ENCODE data around the gene TMEM101.

The TMEM101 gene

GRCh38 chr17:44033861-44034408, 19.2 kb upstream of the TMEM101 start:
- peak overlapping the region; percentile 1; the same call in 1 of the 2 replicates for H3K4me2 ChIP-seq (ENCODE audit: low read length)
- no peaks in the 10 kb centered on the region for H3K9me2 ChIP-seq (replicated peaks; ENCODE audit: control insufficient read depth, low read length)
- H3F3A ChIP-seq (ENCODE audit: control insufficient read depth, insufficient read depth): peaks cover 6% of the 10 kb centered on the region; the same call in 1 of the 2 replicates
- peaks cover 67% of the 10 kb centered on the region for H3K36me3 ChIP-seq (ENCODE audit: control insufficient read depth, low read length)
- peaks cover 8% of the 10 kb centered on the region for H3K4me1 ChIP-seq (ENCODE audit: control insufficient read depth, low read length)
- peak overlapping the region; percentile 5; the same call in 1 of the 2 replicates for H3K27ac ChIP-seq (ENCODE audit: low read depth, low read length)
- no peaks in the 10 kb centered on the region for H3K9me3 ChIP-seq (ENCODE audit: control insufficient read depth, insufficient read depth, low read length)
- 0 out of 2 replicates have a peak, but pooled peaks cover 2% of the 10 kb centered on the region for H4K20me1 ChIP-seq (ENCODE audit: control insufficient read depth, insufficient read depth, low read depth, low read length)
- no peaks in the 10 kb centered on the region for H3K27me3 ChIP-seq (ENCODE audit: control insufficient read depth, low read length)
- no peak overlapping the region for H3K4me3 ChIP-seq (ENCODE audit: low read length)
- no peak for TF ChIP-seq EZH2phosphoT487 (IDR thresholded peaks at IDR 0.05; ENCODE audit: borderline replicate concordance, low read length)
- no peak for TF ChIP-seq CTCF (IDR thresholded peaks at IDR 0.05; ENCODE audit: low read depth, low read length, poor library complexity, severe bottlenecking)
- H3K79me2 ChIP-seq (ENCODE audit: control insufficient read depth, low read length): 0 out of 2 replicates have a peak, but pooled peaks cover 2% of the 10 kb centered on the region

GRCh38 chr17:44030482-44030881, 15.7 kb upstream of the TMEM101 start:
- TF ChIP-seq EZH2phosphoT487 (IDR thresholded peaks at IDR 0.05; ENCODE audit: borderline replicate concordance, low read length): no peak
- TF ChIP-seq CTCF (IDR thresholded peaks at IDR 0.05; ENCODE audit: low read depth, low read length, poor library complexity, severe bottlenecking): no peak
- Histone ChIP-seq H4K20me1 (ENCODE audit: control insufficient read depth, insufficient read depth, low read depth, low read length) (0 out of 2 replicates have a peak, but pooled peaks cover 2% of the 10 kb centered on the region), H3K9me2 (replicated peaks; ENCODE audit: control insufficient read depth, low read length) (no peaks in the 10 kb centered on the region), H3K4me3 (ENCODE audit: low read length) (no peak overlapping the region), H3K27ac (ENCODE audit: low read depth, low read length) (no peak overlapping the region), H3K79me2 (ENCODE audit: control insufficient read depth, low read length) (no peaks in the 10 kb centered on the region), H3K27me3 (ENCODE audit: control insufficient read depth, low read length) (no peaks in the 10 kb centered on the region), H3K4me2 (ENCODE audit: low read length) (no peak overlapping the region), H3F3A (ENCODE audit: control insufficient read depth, insufficient read depth) (peaks cover 6% of the 10 kb centered on the region; the same call in 1 of the 2 replicates), H3K9me3 (ENCODE audit: control insufficient read depth, insufficient read depth, low read length) (no peaks in the 10 kb centered on the region), H3K4me1 (ENCODE audit: control insufficient read depth, low read length) (peaks cover 8% of the 10 kb centered on the region), H3K36me3 (ENCODE audit: control insufficient read depth, low read length) (peaks cover 38% of the 10 kb centered on the region)

GRCh38 chr17:44029736-44030135, 15.0 kb upstream of the TMEM101 start:
- Histone ChIP-seq H3K4me1 (ENCODE audit: control insufficient read depth, low read length) (peaks cover 8% of the 10 kb centered on the region), H3K27me3 (ENCODE audit: control insufficient read depth, low read length) (no peaks in the 10 kb centered on the region), H3K36me3 (ENCODE audit: control insufficient read depth, low read length) (peaks cover 38% of the 10 kb centered on the region), H3K4me2 (ENCODE audit: low read length) (no peak overlapping the region), H3K27ac (ENCODE audit: low read depth, low read length) (no peak overlapping the region), H4K20me1 (ENCODE audit: control insufficient read depth, insufficient read depth, low read depth, low read length) (0 out of 2 replicates have a peak, but pooled peaks cover 2% of the 10 kb centered on the region), H3K79me2 (ENCODE audit: control insufficient read depth, low read length) (no peaks in the 10 kb centered on the region), H3K9me3 (ENCODE audit: control insufficient read depth, insufficient read depth, low read length) (no peaks in the 10 kb centered on the region), H3F3A (ENCODE audit: control insufficient read depth, insufficient read depth) (peaks cover 6% of the 10 kb centered on the region; the same call in 1 of the 2 replicates), H3K9me2 (replicated peaks; ENCODE audit: control insufficient read depth, low read length) (no peaks in the 10 kb centered on the region), H3K4me3 (ENCODE audit: low read length) (no peak overlapping the region)
- TF ChIP-seq EZH2phosphoT487 (IDR thresholded peaks at IDR 0.05; ENCODE audit: borderline replicate concordance, low read length) (no peak), CTCF (IDR thresholded peaks at IDR 0.05; ENCODE audit: low read depth, low read length, poor library complexity, severe bottlenecking) (no peak)

All from DOHH2 (cell line).